Colonic mucosa (tissue), 4 donors: ENCODE data around the gene SDF2. TPM values are rescaled to one million over a fixed set of nuclear protein-coding genes. Genes with fewer than 3 reads are reported as not detected.
A peak's percentile ranks its signal among the peaks of the same experiment; 100 is the strongest.

Source experiments
- DNase-seq: peaks from one replicate; pipeline ENCODE4 v3.0.0-alpha.2; 2020
- H3K27ac ChIP-seq: fragments of 200-600 bp; one replicate; pipeline ENCODE4 v1.8.0; 2021
- H3K27me3 ChIP-seq: fragments of 200-600 bp; one replicate; pipeline ENCODE4 v1.8.0; 2021
- H3K36me3 ChIP-seq: fragments of 200-600 bp; one replicate; pipeline ENCODE4 v1.8.0; 2021
- H3K4me1 ChIP-seq: fragments of 200-600 bp; one replicate; pipeline ENCODE4 v1.8.0; 2021; ENCODE audit warnings: mild to moderate bottlenecking
- H3K4me3 ChIP-seq: fragments of 200-600 bp; one replicate; pipeline ENCODE4 v1.8.0; 2021
- H3K9ac ChIP-seq, 2 donors: one replicate each; pipeline ENCODE4 v1.7.0; 2013; ENCODE audit warnings: control low read depth in 2 of 2, low read depth in 2 of 2, low read length in 2 of 2
- H3K9me3 ChIP-seq: fragments of 200-600 bp; one replicate; pipeline ENCODE4 v1.8.0; 2021
- intact Hi-C: fragments of 100-400 bp; cut with DNase I; formaldehyde crosslinking; loops from one replicate; pipeline ENCODE4 v1.14.1; 2022
- total RNA-seq, 2 donors: library from RNA; stranded (reverse); fragmentation: NEBNext Ultra II Directional in 1 of 2; extraction: Animal tissue kit (Norgen Biotek cat#: 25700) in 1 of 2; gene quantifications; one replicate each; pipeline ENCODE4 v1.2.1, GENCODE V29; 2021
- TF ChIP-seq, protein P1 (sequence below): fragments of 200-600 bp; IDR thresholded peaks from one replicate; pipeline ENCODE4 v1.8.0; 2022; ENCODE audit warnings: antibody characterized with exemption, mild to moderate bottlenecking
- donor health status: healthy.
- donor health status: DM: no; HTN: no; CAD: no.
- donor health status: DM: no; HTN: no; CAD: no.

SDF2 gene
- total RNA-seq, 2 donors from 2014 or later: 50.7 to 56.4 TPM

DNA sequence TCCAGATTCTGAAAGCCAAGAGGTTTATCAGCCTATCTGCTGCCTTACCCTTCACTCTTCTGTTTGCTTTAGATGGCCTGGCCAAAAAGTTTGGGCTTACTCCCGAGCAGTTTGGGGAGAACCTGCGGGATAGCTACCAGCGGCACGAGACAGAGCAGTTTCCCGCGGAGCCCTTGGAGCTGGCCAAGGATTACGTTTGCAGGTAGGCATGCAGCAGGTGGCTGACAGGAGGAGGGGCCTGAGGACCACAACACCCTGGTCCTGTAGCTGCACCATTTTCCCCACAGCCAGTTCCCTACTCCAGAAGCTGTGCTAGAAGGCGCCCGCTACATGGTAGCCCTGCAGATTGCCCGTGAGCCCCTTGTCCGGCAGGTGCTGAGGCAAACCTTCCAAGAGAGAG lies 20.9 kb upstream of the SDF2 start:
- no peaks in the 10 kb centered on the region for H3K9me3 ChIP-seq
- H3K9ac ChIP-seq: no peak overlapping the region
- no peaks in the 10 kb centered on the region for H3K4me1 ChIP-seq
- intact Hi-C loops: loop anchor here (5.0 to 10.0 kb wide), 2 partner anchors 72 to 200 kb away; no protein-coding TSS in a partner anchor
- peaks cover 63% of the 10 kb centered on the region for H3K36me3 ChIP-seq
- TF ChIP-seq, protein P1, sequence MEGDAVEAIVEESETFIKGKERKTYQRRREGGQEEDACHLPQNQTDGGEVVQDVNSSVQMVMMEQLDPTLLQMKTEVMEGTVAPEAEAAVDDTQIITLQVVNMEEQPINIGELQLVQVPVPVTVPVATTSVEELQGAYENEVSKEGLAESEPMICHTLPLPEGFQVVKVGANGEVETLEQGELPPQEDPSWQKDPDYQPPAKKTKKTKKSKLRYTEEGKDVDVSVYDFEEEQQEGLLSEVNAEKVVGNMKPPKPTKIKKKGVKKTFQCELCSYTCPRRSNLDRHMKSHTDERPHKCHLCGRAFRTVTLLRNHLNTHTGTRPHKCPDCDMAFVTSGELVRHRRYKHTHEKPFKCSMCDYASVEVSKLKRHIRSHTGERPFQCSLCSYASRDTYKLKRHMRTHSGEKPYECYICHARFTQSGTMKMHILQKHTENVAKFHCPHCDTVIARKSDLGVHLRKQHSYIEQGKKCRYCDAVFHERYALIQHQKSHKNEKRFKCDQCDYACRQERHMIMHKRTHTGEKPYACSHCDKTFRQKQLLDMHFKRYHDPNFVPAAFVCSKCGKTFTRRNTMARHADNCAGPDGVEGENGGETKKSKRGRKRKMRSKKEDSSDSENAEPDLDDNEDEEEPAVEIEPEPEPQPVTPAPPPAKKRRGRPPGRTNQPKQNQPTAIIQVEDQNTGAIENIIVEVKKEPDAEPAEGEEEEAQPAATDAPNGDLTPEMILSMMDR: no peak
- no peak overlapping the region for H3K4me3 ChIP-seq
- no peak overlapping the region for H3K27ac ChIP-seq
- H3K27me3 ChIP-seq: no peaks in the 10 kb centered on the region
- DNase-seq: no peak

DNA sequence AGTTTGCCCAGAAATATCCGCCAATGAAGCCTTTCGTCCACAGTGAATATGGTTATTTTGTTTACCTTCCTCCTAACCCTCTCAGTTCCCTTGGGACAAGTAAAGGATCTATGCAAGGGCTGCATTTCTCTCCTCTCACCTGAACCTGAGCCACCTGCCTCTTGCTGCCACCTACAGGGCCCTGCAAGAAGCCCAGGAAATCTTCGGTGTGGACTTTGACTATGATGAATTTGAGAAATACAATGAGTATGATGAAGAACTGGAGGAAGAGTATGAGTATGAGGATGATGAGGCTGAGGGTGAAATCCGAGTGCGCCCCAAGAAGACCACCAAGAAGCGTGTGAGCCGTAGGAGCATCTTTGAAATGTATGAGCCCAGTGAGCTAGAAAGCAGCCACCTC lies 14.3 kb upstream of the SDF2 start:
- no peak overlapping the region for H3K27ac ChIP-seq
- DNase-seq: no peak
- H3K9ac ChIP-seq: no peak overlapping the region
- H3K9me3 ChIP-seq: no peaks in the 10 kb centered on the region
- intact Hi-C loops: no loop called here
- no peaks in the 10 kb centered on the region for H3K4me1 ChIP-seq
- no peaks in the 10 kb centered on the region for H3K27me3 ChIP-seq
- peaks cover 41% of the 10 kb centered on the region for H3K36me3 ChIP-seq
- no peak overlapping the region for H3K4me3 ChIP-seq
- TF ChIP-seq, protein P1: peak; percentile 32

DNA sequence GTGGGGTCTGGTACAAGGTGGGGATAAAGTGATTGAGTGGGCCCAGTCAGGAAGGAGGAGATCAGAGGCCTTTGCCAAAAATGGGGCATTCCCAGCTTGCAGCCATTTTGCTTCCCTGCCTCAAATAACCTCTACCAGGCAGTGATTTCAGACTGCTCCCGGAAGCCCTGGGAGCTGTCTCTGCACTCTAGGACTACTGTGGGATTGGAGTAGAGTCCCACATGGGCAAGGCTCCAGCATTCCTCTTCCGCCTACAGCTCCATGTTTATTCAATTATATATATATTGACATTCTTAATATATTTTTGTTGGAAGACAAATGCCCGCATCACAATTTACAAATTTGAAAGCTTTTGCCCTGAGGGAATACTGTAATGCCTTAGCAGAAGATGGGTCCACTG lies 13.8 kb upstream of the SDF2 start:
- Histone ChIP-seq H3K4me1 (no peaks in the 10 kb centered on the region), H3K4me3 (no peak overlapping the region), H3K36me3 (peaks cover 36% of the 10 kb centered on the region), H3K9me3 (no peaks in the 10 kb centered on the region), H3K9ac (no peak overlapping the region), H3K27me3 (no peaks in the 10 kb centered on the region), H3K27ac (no peak overlapping the region)
- TF ChIP-seq, protein P1: no peak
- intact Hi-C loops: no loop called here
- DNase-seq: no peak

DNA sequence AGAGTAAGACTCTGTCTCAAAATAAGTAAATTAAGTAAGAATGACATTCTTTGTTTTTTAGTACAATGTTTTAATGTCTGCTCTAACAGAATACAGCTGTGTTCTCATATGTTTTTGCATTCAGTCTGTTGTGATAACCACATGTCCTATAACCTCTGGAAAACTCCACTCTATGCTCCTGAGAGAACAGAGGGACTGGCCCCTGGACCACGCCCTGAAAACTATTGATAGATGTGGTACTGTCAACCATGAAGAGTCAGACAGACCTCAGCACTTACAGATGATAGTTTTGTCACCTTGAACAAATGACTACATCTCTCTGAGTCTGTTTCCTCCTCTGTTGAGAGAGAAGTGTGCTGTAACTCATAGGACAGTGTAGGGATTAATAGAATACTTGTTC lies 8.2 kb upstream of the SDF2 start:
- H3K9ac ChIP-seq: no peak overlapping the region
- peaks cover 8% of the 10 kb centered on the region for H3K36me3 ChIP-seq

DNA sequence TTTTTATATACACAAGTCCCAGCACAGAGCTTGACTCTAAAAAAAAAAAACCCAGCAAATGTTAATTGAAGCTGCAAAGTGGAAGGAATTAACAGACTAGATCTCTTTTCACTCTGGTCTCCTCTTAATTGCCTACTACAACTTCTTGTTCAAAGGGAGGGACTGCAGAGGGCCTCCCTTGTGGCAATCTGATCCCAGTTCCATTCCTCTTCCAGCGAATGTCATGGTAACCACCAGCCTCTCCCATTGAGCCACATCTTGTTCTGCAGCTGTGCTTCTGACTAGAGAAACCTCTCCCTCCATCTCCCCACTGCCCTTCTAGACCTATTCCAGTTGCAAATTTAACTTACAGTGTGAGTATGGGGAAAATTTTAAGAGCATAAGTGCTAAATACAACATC lies 6.2 kb upstream of the SDF2 start:
- intact Hi-C loops: no loop called here
- TF ChIP-seq, protein P1: no peak
- peaks cover 6% of the 10 kb centered on the region for H3K4me1 ChIP-seq
- H3K9me3 ChIP-seq: no peaks in the 10 kb centered on the region
- H3K27ac ChIP-seq: no peak overlapping the region
- peaks cover 6% of the 10 kb centered on the region for H3K36me3 ChIP-seq
- no peak overlapping the region for H3K9ac ChIP-seq
- H3K4me3 ChIP-seq: no peak overlapping the region
- no peak for DNase-seq
- no peaks in the 10 kb centered on the region for H3K27me3 ChIP-seq

More for the DNA sequence above, 8.2 kb upstream of the SDF2 start:
- H3K27ac ChIP-seq: no peak overlapping the region
- no peaks in the 10 kb centered on the region for H3K9me3 ChIP-seq
- no peaks in the 10 kb centered on the region for H3K27me3 ChIP-seq
- no peaks in the 10 kb centered on the region for H3K4me1 ChIP-seq
- H3K4me3 ChIP-seq: no peak overlapping the region
- intact Hi-C loops: no loop called here
- DNase-seq: no peak
- TF ChIP-seq, protein P1: no peak
